Hematopoietic multipotent progenitor cell treated with erythropoietin and hydrocortisone succinate and interleukin-3 and kit ligand, for 6 days (in vitro differentiated cells): ENCODE measurements around the gene APEX2.
"Not testable (repeated sequence)": the region's sequence is repeated elsewhere in the genome, so short reads cannot be mapped to it uniquely, and the experiment has no call there.

Source experiments
- DNase-seq: peaks from one replicate; pipeline ENCODE4 v3.0.0-alpha.2; 2015

Gene APEX2, protein sequence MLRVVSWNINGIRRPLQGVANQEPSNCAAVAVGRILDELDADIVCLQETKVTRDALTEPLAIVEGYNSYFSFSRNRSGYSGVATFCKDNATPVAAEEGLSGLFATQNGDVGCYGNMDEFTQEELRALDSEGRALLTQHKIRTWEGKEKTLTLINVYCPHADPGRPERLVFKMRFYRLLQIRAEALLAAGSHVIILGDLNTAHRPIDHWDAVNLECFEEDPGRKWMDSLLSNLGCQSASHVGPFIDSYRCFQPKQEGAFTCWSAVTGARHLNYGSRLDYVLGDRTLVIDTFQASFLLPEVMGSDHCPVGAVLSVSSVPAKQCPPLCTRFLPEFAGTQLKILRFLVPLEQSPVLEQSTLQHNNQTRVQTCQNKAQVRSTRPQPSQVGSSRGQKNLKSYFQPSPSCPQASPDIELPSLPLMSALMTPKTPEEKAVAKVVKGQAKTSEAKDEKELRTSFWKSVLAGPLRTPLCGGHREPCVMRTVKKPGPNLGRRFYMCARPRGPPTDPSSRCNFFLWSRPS

DNA sequence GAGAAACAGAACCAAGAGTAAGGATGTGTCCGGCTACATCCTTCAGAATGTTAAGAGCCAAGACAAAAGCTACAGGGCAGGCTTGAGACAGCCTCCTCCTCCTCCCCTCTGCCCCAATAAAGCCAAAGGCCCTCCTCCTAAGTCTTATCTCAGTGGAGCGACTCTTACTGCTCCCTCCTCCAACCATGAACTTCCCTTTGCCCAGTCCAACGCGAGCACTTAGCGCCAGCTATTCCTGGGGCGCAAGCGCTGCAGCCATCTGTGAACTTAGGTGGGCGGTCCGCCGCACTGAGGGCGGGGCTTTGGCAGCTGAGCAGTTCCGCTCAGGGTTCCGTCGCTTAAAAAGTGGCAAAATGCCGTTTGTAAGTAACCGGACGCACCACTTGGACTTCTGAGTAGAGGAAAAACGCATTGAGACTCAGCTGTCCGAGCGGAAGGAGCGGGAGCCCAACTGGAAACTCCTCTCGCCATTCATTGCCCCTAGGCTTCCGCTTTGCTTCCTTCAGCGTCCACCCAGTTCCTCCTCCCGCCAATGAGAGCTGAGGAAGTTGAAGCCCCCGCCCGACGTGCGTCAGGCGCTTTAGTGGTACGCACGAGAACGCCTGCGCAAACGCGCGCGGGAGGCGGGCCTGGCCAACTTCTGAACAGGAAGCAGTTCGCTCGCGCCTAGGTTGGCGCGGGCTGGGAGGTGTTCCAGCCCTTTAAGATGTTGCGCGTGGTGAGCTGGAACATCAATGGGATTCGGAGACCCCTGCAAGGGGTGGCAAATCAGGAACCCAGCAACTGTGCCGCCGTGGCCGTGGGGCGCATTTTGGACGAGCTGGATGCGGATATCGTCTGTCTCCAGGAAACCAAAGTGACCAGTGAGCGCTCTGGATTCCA lies at the start of gene APEX2:
TSS of gene APEX2 (plus strand) at position 647 of the 882 bp plus-strand sequence. CDS start at position 707, 60 bp downstream.
- DNase-seq, result peak; percentile 95

DNA sequence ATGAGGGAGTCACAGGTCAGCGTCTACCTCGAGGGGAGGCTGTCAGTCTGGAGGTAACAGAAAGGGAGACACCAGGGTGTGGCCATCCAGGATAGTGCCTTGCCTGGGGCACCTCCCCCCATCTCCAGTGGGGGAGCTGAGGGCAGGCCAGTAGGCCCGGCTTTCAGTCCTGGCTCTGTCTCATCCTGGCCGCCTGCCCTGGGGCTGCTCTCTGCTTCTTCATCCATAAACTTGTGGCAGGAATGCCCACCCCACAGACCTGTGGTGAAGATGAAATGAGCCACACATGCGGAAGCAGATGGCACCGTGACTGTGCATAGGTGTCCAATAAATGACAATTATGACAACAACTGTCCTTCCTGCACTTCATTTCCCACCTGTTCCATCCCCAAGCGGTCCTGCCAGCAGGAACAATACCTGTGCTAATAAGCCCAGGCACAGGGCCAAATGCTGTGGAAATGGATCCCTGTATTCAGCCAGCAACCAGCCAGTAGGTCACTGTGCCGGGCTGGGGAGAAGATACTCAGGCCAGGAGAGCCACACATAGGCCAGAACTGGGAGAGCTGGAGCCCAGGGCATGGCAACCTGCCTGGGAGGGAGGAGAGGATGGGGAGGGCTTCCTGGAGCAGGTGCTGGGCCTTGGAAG lies 49.3 kb upstream of the APEX2 start:
- DNase-seq, result no peak

DNA sequence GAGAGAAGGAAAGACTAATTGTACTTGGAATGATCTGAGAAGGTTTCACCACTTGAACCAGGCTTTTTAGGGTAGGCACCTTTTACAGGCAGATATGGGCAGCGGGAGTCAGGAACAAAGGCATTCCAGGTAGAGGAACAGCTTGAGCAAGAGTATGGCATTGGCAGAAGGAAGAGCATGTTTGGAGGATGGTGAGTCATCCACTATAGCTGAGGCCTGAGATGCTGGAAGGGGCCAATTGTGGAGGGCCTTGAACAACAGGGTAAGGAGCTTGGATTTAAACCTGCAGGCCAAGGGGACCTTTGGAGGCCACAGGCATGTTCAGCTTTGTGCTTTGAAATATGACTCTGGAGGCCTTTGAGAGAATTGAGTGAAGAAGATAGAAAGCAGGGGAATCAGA lies 38.4 kb upstream of the APEX2 start:
- no peak for DNase-seq

DNA sequence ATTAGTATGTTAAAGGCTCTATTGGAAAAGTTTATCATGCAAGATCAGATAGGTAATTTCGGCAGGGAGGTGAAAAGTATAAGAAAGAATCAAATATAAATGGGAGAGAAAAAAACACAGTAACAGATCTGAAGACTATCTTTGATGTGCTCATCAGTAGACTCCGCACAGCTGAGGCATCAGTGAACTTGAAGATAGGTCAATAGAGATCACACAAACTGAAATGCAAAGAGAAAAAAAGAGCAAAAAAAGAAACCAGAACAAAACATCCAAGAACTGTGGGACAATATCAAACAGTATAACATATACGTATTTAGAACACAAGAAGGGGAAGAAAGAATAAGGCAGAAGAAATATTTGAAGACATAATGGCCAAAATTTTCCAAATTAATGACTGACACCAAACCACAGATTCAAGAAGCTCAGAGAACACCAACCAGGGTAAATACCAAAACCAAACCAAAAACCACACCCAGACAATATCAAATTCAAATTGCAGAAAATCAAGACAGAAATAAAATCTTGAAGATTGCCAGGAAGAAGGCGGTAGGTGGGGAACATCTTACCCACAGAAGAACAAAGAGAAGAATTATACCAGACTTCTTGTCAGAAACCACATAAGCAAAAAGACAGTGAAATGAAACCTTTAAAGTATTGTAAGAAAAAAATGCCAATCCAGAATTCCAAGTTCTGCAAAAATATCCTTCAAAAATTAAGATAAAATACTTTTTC lies 35.2 kb upstream of the APEX2 start:
- DNase-seq, result no peak

DNA sequence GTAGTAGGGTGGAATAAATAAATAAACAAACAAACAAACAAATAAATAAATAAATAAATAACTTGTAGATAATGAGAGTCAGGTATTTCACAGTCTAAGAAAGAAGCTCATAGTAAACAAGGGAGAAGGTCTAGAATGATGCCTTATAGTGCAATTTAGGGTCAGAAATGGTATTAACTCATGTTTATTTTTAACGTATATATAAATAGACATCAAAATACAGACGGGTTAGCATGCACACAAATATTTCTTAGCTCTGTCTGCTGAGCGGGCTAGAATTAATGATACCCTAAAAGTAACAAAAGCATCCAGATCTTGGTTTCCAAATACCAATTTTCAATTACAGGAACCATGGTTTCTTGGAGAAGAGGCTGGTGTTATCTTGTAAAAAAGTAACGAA lies 22.8 kb upstream of the APEX2 start:
- no peak for DNase-seq

DNA sequence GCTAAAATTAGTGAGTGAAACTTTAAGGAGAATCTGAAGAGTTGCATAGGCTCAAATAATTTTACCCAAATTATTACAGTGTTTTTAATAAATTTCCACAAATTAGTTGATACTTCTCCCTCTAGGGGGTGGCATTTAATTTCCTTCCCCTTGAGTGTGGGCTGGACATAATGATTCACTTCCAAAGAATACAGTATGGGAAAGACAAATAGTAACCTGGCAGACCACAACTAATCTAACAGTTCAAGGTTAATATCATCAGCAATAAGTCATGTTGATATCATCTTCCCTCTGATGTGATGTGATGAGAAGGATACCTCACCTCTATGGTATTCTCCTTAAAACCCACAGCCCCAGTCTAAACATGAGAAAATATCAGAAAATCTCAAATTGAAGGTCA lies 21.7 kb upstream of the APEX2 start:
- DNase-seq, result no peak

DNA sequence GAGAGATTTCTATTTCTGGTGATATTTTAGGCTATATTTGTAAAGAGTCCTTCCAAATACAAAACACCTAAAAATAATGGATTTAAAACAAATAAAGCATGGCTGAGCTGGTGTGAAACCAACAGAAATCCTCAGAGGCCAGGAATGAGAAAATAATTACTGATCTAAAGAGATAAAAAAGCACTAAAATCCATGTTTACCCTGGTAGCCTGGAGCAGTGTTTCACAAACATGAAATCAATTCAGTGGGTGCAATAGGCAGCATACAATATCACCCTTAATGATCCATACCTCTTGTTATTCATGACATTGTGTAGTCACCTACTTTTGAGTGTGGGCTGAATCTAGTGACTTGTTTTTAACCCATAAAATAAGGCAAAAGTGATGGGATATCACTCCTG lies 20.7 kb upstream of the APEX2 start:
- no peak for DNase-seq

DNA sequence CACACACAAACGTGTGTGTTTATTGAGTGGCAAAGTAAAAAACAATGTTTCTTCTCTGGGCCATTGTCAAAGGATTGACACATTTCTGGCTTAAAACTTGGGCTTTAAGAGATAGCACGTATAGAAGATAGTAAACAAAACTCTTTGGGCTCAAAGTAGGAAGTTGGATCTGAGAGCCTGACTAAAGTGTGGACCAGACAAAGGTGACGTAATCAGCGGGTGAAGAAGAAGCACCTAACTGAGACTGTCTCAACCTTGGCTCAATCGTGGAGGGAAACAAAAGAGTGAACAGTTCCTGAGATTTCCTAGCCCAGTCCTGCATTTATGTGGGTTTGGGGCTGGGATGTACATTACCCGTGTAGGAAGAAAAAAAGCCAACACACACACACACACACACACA lies 19.8 kb upstream of the APEX2 start:
- DNase-seq, result no peak

DNA sequence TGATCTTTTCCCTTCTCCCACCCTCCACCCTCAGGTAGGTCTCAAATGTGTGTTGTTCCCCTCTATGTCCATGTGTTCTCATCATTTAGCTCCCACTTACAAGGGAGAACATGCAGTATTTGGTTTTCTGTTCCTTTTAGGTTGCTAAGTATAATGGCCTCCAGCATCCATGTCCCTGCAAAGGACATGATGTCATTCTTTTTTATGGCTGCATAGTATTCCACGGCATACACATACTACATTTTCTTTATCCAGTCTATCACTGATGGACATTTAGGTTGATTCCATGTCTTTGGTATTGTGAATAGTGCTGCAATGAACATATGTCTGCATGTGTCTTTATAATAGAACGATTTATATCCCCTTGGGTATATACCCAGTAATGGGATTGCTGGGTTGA lies 16.9 kb upstream of the APEX2 start:
- DNase-seq, result not testable (repeated sequence)

DNA sequence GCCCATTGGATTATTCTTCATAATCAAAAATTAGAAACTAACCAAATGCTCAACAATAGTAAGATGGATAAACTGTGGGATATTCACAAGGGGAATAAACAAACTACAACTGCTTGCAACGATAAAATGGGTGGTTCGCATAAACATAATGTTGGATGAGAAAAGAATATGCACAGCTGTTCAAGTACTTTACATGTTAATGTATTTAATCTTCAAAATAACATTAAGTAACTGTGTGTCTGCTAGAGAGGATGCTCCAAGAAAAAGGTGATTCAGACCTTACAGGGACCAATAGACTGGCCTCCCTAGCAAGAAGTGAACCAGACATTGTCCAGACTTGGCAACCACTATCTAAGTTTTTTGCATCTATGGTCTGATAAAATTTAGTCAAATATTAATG lies 8.5 kb upstream of the APEX2 start:
- no peak for DNase-seq

DNA sequence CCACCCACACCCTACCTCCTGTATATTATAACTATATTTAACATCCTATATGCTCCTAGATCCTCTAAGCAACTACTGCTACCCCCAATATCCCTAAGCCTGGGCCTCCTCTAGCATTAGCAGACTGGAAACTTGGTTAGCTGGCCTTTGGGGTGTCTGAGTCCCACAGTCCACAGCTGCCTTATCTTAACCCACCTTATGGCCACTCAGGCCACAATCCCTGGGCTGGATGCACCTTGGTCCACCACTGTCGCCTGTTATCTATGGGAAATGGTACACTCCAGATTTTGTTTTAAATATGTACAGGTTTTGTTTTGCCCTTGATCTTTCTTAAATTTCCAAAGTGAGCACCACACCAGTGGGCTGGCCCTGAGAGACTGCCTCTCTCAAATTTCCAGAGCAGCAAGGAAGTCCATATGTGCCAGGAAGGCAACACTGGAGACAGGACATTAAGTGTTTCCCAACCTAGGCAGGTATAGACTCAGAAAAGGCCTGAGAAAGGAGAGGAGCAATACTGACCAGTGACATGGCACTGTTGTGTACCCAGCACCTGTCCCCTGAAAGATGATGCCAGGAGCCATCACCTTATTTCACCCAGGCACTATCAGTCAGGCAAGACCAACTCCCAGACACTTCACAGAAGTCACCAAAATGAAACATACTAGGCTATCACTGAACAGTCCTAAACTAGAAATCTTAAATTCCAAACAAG lies 7.1 kb upstream of the APEX2 start:
- no peak for DNase-seq

DNA sequence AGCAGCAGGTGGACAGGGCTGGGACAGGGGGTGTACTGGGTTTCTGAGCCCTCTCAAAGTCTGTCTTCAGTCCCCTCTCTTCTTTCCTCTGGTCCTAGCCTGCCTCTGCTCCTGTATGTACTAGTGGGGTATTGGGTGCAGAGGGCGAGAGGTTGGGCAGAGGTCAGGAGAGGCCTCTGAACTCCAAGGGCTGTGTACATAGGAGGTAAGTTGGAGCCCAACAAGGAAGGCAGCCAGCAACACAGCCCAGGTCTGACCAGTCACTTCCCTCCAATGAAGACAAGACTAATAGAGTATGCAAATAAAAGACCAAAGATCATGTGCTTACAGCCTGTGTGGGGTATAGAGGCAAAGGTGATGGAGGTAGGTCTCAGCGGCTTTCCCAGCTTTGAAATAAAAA lies 6.1 kb upstream of the APEX2 start, which contains the start of gene PFKFB1:
TSS of gene PFKFB1 (minus strand) at position 90 of the 400 bp plus-strand sequence. CDS start 181 bp downstream, outside the sequence.
- DNase-seq, result no peak

DNA sequence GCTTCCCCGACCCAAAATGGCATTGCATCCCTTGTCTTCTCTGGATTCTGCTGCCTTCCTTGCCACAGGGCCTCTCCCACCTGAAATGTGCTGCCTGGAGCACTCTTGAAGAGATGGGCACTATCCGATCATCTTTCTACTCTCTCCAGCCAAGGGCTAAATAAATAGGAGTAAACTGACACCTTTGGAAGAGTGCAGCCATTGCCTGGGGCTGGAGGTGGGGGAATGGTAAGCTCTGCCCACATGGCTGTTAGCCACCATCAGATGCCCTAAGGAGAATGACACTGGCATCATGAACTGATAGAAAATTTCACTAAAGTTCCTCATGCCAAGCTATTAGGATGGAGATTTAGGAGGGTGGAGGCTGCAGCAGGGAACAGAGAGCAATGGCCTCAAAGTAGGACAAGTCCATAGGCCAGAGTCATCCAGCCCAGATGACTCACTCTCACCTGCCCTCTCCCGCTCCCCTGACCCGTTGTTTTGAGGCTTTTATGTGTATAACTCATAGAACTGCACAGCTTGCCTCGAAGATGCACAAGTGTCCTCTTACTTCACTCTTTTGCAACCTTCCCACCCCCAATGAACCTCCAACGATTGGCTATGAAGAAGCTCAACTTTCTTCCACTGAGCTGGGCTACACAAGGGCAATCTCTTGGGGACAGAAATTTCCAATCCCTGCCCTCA lies 5.4 kb upstream of the APEX2 start:
- no peak for DNase-seq

DNA sequence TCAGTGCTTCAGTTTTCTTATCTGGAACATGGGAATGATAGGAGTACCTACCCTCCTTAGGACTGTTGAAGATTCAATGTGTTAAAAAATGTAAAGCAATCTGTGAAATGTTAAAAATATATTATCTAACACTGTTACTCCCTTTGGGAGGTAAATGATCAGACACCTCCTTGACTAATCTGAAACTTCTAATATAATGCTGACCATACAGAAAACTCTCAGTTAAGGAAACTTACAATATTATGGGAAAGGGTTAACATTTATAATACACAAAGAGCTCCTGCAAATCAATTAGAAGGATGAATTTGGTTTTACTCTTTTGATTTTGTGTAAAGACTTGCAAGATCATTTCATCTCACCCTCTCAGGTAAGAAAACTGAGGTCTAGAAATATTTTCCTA lies 4.5 kb upstream of the APEX2 start:
- DNase-seq, result no peak

DNA sequence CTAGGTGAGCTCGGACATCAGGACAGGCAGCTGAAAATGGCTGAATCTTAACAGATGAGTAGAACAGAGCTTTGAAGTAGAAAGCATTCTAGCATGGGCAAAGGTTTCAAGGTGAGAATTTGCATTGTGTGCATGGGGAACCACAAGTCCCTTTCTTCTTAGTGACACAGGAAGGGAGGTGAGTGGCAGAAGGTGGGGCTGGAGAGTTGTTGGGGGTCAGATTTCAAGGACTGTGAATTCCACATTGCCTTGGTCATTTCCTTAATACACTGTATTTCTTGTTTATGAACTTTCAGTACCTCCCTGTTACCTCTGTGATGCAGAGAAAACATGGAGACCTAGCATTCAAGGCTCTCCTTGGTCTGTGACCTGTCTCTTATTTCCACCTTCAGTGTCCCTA lies 4.1 kb downstream of the APEX2 start:
- no peak for DNase-seq

DNA sequence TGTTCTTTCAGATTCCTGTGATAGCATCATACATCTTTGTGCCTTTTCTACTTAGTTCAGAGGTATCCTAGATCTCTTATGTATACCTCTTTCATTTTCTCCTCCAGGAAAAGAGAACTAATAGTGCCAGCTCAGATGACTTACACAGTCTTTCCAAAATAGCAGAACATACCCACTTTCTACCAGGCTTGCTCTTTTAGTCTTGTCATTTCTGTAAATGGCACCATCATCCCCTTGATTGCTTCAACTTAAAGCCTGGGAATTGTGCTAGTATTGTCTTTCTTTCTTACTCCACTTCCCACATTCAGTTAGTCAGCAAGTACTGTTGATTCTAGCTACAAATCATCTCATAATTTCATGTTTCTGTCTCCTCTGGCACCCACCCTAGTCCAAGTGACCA lies 5.1 kb downstream of the APEX2 start:
- no peak for DNase-seq

DNA sequence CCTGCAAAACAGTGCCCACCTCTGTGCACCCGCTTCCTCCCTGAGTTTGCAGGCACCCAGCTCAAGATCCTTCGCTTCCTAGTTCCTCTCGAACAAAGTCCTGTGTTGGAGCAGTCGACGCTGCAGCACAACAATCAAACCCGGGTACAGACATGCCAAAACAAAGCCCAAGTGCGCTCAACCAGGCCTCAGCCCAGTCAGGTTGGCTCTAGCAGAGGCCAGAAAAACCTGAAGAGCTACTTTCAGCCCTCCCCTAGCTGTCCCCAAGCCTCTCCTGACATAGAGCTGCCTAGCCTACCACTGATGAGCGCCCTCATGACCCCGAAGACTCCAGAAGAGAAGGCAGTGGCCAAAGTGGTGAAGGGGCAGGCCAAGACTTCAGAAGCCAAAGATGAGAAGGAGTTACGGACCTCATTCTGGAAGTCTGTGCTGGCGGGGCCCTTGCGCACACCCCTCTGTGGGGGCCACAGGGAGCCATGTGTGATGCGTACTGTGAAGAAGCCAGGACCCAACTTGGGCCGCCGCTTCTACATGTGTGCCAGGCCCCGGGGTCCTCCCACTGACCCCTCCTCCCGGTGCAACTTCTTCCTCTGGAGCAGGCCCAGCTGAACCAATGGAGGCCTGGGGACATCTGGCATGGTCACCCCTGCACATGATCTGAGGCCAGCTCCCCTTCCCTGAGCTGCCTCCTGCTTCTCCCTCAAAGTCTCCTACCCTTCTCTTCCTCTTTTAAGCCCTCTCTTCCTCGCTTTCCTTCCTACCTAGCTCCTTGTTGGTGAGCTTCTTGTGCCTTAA lies 6.9 kb downstream of the APEX2 start:
- no peak for DNase-seq

DNA sequence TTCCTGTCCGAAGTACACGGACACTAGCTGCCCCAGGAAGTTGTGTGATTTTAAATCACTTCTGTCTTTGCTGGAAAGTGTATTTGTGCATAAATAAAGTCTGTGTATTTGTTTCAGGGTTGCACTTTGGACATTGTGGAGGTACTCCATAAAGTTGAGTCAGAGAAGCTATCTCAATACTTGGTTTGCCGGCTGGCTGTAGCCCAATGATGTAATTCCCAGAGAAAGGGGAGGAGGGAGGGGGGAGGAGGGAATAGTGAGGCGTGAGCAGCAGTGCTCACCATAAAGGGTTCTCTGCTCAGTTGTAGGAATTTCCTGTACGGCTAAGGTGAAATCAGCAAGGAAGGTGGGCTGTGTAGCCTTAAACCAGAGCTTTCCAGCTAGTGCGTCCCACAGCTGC lies 7.5 kb downstream of the APEX2 start:
- DNase-seq, result no peak

DNA sequence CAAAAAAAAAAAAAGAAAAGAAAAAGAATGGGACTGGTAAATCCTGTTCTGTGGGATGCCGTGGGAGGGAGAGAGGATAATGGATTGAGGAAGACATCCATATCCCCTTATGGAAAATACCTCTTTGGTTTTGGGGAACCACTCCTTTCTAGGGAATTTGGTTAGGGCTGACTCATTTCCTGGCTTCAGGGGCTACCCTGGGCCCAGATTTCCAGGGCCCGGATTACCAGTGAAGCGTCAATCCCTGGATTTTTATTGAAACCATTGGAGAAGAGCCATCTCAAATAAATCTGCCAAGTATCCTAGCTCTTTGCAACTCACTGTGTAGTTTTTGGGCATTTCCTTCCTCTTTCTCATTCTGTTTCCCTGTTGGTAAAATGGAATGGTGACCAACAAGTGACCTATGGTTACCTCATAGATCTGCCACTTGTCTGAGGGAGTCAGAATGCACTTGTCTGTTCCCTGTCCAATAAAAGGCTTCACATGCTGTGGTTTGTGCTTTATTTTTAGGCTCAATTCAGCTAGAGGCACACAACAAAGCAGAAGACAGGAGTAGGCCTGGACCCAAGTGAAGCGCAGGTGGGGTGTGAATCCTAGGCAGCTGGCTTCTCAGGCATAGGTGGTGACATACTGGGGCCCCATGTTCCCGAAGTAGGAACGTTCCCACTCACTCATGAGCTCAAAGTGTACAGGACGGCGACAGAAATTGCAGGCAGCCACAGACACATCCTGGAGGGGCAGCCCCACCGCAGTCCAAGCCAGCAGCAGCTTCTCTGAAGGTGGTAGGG lies 8.6 kb downstream of the APEX2 start:
- DNase-seq, result no peak

DNA sequence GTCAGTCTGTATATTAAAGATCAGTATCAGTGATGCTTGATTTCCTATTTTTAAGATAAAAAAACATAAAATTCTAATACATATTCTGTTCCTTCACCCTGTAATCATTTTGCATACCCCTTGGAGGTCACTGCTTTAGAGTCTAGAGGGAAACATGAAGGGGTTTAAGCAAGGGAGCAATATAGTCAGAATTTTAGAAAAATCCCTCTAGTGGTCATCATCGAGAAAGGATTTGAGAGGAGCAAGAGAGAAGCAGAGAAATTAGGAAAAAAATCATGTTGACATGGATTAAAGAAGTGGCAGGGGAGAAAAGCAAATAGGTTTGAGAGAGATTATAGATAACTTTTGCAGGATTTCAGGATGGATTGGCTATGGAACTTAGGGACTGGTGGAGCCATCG lies 11.1 kb downstream of the APEX2 start:
- peak; percentile 42 for DNase-seq
